Endothelial cell of umbilical vein (primary cell): Measurements from ENCODE around the gene MALL.

Experiments used
- CTCF ChIP-seq, 2 donors: IDR thresholded peaks; 1 replicate in 1 of 2; 2 replicates in 1 of 2; pipeline ENCODE4 v1.5.1; 2011; ENCODE audit warnings: low read length in 2 of 2, mild to moderate bottlenecking in 2 of 2, moderate library complexity in 2 of 2, control low read depth in 1 of 2, inconsistent platforms in 1 of 2, low read depth in 1 of 2; ENCODE audit not compliant: insufficient read depth in 1 of 2; ENCODE audit errors: extremely low read depth in 1 of 2
- EZH2 ChIP-seq: IDR thresholded peaks from 2 replicates; pipeline ENCODE4 v1.6.1; 2012; ENCODE audit warnings: borderline replicate concordance, low read depth, mild to moderate bottlenecking, moderate library complexity, low read length, inconsistent platforms; ENCODE audit not compliant: severe bottlenecking
- FOS ChIP-seq: IDR thresholded peaks from 2 replicates; pipeline ENCODE4 v1.6.1; 2011; ENCODE audit warnings: mild to moderate bottlenecking, low read length, moderate library complexity, borderline replicate concordance; ENCODE audit not compliant: insufficient read depth
- JUN ChIP-seq: IDR thresholded peaks from 2 replicates; pipeline ENCODE4 v1.6.1; 2011; ENCODE audit warnings: borderline replicate concordance, low read depth; ENCODE audit not compliant: insufficient read length, insufficient read depth
- MYC ChIP-seq: IDR thresholded peaks from one replicate; pipeline ENCODE4 v1.6.1; 2011; ENCODE audit warnings: mild to moderate bottlenecking, low read depth, low read length
- POLR2A ChIP-seq: IDR thresholded peaks from 2 replicates; pipeline ENCODE4 v1.6.1; 2012; ENCODE audit warnings: low read depth, mild to moderate bottlenecking, control low read depth, low read length
- POLR2AphosphoS5 ChIP-seq: IDR thresholded peaks from 2 replicates; pipeline ENCODE4 v1.6.1; 2012; ENCODE audit warnings: low read depth, mild to moderate bottlenecking, control low read depth, low read length, moderate library complexity; ENCODE audit not compliant: insufficient read depth

GRCh38 chr2:110104025-110104771, 11.4 kb downstream of the MALL start:
- TF ChIP-seq CTCF (IDR thresholded peaks at IDR 0.05; ENCODE audit: extremely low read depth in 1 of 2, insufficient read depth in 1 of 2, low read depth in 1 of 2, low read length in 2 of 2): no peak
- TF ChIP-seq POLR2A: no peak
- no peak for TF ChIP-seq EZH2
- no peak for TF ChIP-seq FOS
- no peak for TF ChIP-seq MYC
- no peak for TF ChIP-seq JUN
- no peak for TF ChIP-seq POLR2AphosphoS5
